HG03064 (cell line): ENCODE data around the gene SFSWAP.

Experiments used
- ATAC-seq: cut with Tn5 transposase; IDR thresholded peaks from one replicate; pipeline ENCODE4 v1.9.1; 2021; ENCODE audit warnings: low read depth; ENCODE audit not compliant: unreplicated experiment

SFSWAP gene

DNA sequence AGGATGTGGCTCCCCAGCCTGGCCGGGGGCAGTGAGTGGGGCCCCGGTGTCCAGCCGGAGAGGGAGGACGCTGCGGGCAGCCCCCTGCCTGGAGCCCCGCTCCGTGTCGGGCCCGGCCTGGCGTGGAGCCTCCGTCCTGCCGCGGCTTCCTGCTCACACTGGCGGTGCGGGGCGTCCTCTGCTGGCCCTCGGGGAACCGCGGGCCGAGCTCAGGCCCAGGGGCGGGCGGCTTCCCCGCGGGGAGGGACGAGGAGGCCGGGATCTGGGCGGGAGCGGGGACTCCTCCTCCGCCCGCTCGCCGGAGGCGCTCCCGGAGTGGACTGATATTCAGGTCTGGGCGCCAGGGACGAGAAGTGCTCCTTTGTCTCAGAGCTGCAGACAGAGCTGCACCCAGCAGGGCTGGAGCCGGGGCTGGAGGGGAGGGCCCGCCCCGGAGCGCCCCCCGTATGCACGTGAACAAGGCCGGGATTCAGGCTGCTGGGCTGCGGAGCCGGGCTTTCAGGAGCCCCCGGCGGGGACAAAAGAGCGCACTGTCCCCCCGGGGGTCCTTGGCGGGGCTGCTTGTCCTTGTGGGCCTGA, 119.5 kb downstream of the SFSWAP start:
- no peak for ATAC-seq

DNA sequence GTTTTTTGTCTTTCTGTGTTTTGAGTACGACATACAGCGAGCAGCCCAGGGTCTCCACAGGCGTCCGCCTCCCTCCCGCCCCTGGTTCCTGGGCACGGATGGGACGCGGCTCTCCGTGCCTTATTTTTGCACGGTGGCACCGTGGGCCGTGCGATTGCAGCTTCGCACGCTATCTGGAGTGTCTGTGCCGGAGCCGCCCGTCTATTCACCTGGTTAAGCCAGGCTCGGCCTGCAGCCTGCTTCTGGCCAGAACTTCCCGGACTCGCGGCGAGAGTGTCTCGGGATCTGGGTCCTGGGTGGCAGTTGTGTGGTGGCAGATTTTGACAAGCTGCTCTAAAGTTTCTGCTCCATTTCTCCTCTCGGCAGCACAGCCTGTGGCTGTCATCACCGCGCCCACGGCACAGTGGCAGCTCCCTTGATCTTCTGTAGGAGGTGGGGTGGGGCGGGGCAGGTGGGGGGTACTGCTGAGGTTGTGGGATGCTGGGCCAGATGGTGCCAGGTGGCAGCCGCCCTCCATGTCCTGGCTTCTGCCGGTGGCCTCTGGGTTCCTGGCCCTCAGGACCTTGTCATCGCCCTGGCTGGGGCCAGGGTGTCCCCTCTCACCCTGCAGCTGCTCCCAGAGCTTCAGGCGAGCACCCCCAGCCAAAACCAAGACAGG, 120.2 kb downstream of the SFSWAP start:
- no peak for ATAC-seq

DNA sequence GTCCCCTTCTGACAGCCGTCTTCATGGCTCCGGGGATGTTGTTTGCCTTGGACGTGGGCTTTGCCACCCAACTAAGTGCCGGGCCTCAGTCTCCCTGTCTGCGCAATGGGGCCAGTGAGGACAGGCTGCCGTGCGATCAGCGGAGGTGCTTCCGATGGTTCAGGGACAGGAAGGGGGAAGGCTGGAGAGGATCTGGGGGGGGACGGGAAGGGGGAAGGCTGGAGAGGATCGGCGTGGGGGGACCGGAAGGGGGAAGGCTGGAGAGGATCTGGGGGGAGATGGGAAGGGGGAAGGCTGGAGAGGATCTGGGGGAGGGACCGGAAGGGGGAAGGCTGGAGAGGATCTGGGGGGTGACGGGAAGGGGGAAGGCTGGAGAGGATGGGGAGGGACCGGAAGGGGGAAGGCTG, 120.7 kb downstream of the SFSWAP start:
- ATAC-seq: no peak

DNA sequence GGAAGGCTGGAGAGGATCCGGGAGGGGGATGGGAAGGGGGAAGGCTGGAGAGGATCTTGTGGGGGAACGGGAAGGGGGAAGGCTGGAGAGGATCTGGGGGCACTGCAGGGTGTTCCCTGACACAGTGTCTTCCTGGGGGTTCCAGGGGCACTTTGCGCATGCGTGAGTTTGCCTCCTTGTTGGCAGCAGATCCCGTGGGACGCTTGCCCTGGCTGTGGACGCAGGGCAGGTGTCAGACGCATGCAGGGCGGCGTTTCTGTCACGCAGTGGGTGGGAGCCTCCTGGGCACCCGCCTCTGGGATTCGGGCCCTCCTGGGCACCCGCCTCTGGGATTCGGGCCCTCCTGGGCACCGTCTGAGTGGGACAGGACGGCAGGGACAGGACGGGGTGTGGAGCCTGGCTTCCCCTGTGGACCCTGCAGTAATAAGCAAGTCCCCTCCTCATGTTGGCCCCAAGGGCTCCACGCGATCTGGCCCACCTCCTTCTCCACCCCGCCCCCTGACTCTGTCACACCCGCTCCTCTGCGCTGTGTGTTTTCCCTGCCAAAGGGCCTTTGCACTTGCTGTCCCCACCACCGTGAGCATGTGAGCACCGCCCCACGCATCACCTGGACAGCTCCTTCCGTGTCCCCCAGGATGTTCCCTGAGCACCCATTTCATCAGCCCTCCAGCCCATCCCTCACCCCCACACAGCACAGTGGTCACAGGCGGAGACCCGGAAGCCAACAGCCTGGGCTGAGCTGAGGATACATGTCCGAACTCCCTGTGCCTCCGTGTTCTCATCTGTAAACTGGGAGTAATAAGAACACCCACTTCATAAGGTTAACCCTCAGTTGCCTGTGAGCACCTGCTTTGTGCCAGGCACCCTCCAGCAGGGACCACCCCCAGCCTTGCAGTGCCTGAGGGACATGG, 121.7 kb downstream of the SFSWAP start:
- no peak for ATAC-seq

DNA sequence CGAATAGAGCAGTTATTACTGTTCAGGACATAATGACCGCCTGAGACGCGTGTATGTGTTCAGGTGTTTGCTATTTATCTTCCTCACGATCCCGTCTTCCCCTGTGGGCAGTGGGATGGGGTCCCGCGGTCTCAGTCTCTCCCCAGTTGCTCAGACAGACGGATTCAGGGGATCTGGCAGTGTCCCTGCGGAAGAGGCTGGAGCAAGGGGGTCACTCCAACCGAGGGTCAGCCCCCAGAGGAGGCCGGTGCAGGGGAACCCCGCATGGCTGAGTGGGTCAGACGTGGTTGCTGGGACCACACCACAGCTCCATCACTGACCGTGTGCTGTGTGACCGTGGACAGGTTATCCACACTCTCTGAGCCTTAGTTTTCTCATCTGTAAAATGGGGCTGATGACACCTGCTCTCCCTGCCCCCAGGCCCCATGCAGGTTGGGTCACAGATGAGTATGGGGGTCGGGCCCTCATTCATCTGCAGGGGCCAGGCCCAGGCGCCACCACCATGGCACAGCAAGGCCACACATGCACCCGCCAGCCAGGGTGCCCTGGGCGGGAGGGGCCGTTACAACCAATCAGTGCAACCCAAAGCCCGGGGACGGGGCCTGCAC, 122.5 kb downstream of the SFSWAP start:
- no peak for ATAC-seq

DNA sequence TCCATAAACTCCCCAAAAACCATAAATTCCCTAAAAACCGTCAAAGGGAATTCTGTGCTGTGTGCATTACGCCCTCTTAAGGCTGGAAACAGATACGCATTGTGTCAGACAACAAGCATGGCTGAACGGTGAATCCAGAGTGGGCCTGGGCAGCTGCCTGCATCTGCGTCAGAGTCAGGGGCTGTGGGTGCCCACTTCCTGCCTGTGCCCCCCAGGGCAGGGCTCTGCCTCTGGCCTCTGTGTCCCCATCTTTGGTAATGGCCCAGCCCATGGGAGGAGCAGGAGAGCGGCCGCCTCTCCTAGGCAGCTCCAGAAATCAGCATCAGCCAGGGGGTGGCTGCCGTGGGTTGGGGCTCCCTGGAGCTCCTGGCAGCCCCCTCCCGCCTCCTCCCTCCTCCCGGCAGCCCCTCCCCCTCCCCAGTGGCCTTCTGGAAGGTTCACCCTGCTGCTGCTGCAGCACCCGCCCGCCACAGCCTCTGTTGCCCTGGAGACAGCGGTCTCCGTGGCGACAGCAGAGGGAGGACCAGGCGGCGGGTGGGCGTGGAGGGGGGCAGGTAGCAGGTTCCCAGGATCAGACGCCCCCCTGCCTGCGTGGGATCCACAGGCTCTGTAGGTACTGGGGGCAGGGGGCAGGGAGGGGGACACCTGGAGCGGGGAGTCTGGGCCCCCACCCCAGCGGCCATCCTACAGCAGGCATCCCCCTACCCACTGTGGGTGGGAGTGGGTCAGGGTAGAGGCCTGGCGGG, 123.2 kb downstream of the SFSWAP start:
- no peak for ATAC-seq

DNA sequence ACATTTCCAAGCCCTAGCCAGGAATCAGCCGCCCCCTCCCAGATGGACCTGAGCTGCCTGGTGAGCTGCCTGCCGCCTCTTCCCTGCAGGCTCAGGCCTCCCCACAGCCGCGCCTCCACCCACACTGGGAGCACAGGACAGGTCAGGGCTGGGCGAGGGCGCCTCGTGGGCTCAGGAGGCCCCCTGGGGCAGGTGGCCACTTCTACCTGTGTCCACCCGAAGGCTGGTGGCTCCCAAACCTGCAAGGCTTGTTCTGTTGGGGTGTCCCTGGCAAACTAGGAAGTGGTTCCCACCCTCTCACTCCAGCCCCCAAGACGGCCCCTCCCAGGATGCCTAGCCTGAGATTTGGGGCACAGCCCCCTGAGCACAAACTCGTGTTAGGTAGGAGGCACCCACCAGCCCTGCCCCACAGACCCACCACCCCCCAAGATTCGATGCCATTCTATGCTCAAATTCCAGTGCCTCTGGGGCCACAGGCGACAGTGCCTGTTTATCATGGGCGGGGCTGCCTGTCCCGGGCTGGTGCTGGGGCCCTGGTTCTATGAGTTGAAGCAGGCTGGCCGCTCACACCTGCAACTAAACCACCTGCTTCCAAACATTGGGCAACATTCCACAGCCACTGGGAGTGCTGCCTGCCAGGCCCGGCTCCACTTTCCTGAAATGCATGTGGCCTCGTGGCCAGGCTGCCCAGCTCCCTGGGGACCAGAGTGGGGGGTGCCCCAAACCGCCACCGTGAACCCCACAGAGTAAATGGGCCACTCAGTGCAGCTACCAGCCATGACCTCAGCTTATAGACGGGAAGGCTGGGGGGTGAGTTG, 124.1 kb downstream of the SFSWAP start:
- no peak for ATAC-seq

DNA sequence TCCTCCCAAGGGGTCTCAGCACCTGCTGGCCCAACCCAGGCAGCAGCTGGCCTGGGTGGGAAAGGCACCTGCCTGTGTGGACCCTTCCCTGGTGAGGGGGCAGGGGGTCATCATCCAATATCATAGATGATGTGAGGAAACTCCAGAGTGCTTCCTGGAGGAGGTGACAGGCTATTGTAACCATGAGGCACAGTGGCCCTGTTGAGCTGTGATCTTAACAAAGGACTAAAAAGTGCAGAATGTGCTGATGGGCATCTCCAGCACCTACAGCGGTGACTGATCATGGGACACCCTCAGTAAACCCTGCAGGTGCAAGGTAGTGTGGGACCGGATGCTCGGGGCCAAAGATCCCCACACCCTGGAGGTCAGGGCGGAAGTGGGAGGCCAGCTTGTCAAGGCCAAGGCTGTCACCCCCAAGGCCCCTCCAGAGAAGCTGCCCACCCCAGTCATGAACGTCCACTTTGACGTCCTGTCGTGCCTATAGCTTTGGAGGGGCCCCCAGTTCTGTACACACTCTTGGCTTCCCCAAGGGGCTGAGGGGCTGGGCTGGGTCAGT, 124.8 kb downstream of the SFSWAP start:
- ATAC-seq: no peak

DNA sequence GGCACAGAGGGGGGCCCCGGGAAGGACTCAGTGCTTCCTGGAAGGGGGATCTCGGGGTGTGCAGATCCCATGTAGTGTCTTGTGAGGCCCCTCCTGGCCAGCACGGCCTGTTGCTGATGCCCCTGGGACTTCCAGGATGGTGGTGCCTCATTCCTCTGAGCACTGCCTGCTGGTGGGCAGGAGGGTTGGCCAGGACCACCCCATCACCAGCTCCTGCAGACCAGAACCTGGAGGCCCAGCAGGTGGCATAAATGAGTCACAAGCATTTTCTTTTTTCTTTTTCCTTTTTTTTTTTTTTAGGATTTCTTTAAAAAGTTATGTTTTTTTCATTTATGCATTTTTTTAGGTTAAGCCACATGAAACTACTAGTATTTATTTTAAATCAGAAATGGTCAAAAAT, 125.3 kb downstream of the SFSWAP start:
- no peak for ATAC-seq

DNA sequence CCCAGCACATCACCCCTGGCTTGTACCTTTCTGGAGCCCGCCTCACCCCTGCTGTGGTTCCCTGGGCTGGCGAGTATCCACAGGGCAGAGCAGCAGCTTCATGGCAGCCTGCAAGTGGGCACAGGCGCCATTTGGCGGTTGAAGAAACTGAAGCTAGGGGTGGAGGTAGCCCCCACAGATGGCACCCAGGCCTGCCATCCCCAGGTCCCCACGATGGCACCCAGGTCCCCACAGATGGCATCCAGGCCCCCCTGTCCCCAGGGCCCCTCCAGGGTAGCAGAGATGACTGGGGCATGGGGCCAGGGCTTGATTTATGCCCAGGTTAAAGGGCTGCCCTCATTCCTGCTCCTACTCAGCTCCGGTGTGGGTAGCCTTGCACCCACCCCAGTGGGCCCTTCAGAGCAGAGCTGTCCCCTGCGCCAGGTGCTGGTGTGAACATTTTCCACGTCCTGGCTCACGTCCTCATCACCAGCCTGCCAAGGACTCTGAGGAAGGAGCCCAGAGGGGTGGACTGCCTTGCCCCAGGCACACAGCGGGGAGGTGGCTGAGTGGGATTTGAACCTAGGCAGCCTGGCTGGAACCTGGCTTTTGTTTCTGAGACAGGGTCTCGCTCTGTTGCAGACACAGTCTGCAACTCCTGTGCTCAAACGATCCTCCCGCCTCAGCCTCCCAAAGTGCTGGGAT, 126.0 kb downstream of the SFSWAP start:
- ATAC-seq: no peak

DNA sequence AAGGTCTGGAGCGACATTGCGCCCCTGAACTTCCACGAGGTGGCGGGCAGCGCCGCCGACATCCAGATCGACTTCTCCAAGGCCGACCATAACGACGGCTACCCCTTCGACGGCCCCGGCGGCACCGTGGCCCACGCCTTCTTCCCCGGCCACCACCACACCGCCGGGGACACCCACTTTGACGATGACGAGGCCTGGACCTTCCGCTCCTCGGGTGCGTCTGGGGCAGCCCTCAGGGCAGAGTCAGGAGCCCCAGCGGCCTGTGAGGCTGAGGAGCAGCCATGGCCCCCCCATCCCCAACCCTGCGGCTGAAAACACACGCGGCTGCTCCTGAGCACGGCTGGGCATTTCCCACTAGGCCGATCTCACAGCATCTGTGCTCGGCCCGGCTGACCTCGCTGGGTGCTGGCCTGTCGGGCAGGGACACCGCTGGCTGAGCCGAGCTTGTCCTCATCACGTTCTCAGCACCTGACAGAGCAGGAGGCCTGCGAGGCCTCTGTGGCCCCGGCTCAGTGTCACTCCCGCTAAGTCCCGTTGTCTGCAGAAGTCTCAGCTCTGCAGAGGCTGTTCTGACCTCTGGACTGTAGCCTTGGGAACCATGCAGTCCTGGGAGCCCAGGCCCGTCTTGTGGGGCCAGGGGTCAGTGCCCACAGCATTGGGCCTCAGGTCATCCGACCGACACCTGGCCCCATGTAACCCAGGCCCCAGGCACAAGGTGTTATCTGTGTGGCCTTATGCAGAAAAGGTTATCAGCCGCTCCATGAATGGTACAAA, 129.9 kb downstream of the SFSWAP start:
- no peak for ATAC-seq

DNA sequence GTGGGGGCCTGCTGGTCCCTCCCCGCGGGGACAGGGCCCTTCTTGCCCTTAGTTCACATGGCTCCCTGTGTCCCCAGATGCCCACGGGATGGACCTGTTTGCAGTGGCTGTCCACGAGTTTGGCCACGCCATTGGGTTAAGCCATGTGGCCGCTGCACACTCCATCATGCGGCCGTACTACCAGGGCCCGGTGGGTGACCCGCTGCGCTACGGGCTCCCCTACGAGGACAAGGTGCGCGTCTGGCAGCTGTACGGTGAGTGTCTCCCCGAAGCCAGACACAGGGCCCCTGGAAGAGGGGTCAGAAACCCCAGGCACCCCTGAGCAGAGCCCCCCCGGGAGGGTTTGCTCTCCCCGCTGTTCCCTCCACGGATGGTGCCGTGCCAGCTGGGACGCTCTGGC, 130.7 kb downstream of the SFSWAP start:
- no peak for ATAC-seq

DNA sequence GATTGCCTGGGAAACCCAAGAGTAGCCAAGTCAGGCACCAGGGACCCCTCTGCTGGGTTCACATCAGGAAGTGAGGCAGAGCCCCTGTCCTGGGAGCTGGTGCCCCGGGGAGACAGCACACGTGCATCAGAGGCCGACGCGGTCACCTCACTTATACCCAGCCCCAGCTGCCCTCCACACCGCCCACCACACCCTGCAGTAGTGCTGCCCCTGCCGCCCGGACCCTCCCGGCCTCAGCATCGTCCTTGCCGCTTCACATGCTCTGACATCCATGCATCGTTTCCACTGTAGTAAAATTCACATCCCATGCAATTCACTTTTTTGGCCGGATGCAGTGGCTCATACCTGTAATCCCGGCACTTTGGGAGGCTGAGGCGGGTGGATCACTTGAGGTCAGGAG, 131.3 kb downstream of the SFSWAP start:
- no peak for ATAC-seq

DNA sequence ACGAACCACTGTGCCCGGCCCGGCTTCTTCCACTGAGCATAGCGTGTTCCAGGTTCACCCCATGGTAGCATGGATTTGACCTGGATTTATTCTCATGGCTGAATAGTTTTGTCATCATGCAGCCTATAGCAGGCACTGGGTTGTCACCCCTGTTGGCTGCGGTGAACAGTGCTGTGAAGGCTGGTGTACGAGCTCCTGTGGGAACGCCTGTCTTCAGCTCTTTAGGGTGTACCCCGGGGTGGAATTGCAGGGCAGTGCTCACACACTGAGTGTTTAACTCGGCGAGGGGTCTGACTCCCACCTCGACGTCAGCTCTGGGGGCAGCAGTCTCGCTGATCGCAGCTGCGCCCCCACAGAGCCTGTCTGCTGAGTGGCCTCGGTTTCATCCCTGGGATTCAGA, 132.6 kb downstream of the SFSWAP start:
- ATAC-seq: no peak

DNA sequence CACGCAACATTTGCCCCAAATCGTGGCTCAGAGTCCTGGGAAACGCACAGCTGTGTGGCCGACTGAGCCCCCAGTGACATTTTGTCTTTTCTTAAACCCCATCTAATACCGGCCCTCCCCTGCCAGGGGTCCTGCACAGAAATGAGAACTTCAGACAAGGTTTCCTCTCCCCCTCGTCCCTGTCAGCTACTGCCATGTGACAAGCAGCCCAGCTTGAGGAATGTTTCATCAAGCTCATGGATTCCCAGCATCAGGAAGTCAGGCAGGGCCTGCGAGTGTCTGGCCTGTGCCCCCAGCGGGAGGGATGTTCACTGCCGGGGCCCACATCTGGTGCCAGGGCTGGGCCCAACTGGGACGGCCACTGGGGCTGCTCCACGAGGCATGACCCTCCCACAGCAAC, 133.2 kb downstream of the SFSWAP start:
- ATAC-seq: no peak

DNA sequence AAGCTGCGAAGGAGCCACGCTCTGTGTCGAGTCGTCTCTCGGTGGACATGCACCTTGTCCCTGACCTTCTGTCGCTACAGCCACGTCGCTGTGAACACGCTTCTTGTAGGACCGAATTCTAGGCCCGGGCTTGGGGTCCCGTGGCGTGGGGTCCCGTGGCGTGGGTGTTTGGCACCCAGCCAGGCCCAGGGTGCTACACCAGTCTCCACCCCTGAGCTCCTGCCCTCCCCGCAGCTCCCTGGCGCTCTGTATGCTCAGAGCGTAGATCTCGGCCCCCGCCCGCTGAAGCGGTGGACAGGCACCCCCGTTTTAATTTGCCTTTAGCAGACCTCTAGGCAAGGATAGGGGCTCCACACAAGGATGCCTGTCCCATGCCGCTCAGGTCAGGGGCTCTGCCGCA, 133.8 kb downstream of the SFSWAP start:
- no peak for ATAC-seq

DNA sequence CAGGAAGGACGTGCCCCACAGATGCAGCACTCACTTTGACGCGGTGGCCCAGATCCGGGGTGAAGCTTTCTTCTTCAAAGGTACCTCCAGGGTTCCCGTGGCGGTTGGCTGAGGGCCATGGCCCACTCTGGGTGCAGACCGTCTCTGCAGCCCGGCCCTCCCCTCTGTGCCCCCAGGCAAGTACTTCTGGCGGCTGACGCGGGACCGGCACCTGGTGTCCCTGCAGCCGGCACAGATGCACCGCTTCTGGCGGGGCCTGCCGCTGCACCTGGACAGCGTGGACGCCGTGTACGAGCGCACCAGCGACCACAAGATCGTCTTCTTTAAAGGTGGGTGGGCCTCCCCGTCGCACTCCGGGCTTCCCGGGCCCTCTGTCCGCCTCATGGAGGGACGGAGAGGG, 134.2 kb downstream of the SFSWAP start:
- no peak for ATAC-seq

DNA sequence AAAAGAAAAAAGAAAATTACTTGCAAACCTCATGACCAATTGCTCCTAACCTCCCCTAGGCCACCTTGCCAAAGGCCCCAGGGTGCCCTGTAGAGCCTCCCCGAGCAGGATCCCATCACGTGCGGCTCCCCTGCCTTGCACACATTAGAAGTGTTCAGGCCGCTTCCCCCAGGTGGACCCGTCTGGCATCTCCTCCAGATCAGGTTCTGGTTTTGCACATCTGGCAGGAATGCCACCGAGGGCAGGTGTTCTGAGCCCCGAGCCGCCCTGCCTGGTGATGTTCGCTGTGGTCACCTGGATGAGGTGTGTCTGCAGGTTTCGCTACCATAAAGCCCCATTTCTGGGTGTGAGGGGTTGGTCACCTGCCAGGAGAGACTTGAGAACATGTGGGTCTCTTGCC, 136.6 kb downstream of the SFSWAP start:
- ATAC-seq: no peak
